Smooth muscle cell of the coronary artery (primary cell): ENCODE results near the gene PAX4. TPM values are rescaled to one million over a fixed set of nuclear protein-coding genes. Genes with fewer than 3 reads are reported as not detected.

Experiments used
- total RNA-seq: library from RNA; depleted of rRNA; stranded (reverse); fragments of >200 nt; gene quantifications from 2 replicates; pipeline ENCODE4 v1.2.3, GENCODE V29; 2014; ENCODE audit warnings: low replicate concordance

PAX4 gene
- total RNA-seq: not detected in 2 replicates

GRCh38 chr7:127618042-127618441 is at the start of gene PAX4:
TSS of gene PAX4 (minus strand) at chr7:127618142. CDS start at chr7:127615928, 2,214 bp downstream.

GRCh38 chr7:127651556-127652332 is 33.8 kb upstream of the PAX4 start, which contains the start of gene SND1:
TSS of gene SND1 (plus strand) at chr7:127652194. CDS start at chr7:127652374, 180 bp downstream.

GRCh38 chr7:127588019-127588696 is 29.8 kb downstream of the PAX4 start, which contains the start of gene ARF5:
TSS of gene ARF5 (plus strand) at chr7:127588411. CDS start at chr7:127588499, 88 bp downstream.

GRCh38 chr7:127585044-127585953 is 32.6 kb downstream of the PAX4 start, which contains the start of gene GCC1:
TSS of gene GCC1 (minus strand) at chr7:127585596. CDS start at chr7:127585182, 414 bp downstream.

Other genes with a start within 250 kb of the PAX4 start
- gene ZNF800, start 225.4 kb downstream of the PAX4 start, total RNA-seq: 4.0 and 6.5 TPM in 2 replicates
- 18.6 and 27.6 TPM in 2 replicates for gene GCC1, start 32.5 kb downstream of the PAX4 start, total RNA-seq
- 112 and 151 TPM in 2 replicates for gene ARF5, start 29.7 kb downstream of the PAX4 start, total RNA-seq
- 0.35 and 0.45 TPM in 2 replicates for gene FSCN3, start 24.4 kb downstream of the PAX4 start, total RNA-seq
- gene SND1, start 34.1 kb upstream of the PAX4 start, total RNA-seq: 211 and 348 TPM in 2 replicates